ENCODE results near the gene SOX9.

Gene SOX9

DNA sequence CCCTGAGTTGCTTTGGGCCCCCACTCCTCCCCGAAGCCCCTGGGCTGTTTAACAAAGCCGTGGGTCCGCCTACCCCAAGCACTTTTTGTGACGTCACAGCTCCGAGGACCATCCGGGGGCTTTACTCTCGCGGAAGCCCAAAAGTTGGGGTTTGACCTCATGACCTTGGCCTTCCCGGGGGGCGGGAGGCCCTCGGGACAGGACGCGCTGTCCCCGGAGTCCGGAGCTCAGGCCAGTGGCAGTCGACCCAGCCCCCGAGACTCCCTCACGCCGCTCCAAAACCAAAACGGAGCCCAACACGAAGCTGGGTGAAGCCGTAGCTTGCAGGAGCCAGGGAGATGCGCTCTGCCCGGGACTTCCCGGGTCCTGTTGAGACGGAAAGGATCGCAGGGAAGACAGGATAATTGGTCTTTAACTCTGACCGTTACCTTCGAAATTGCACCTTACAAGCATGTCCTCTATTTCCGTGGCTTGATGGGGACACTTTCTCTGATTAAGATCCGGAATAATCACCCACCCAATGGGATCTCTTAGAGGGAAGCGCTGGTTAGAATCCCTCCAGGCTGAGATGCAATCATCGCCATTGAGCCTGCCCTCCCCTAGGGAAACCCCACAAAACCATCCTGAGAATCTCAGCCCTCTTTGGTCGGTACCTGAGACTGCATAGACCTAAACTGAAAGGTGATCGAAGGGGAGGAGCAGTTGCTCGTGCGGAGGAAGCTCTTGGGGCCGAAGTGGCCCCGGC is 4.9 kb upstream of the SOX9 start:
- TF ChIP-seq CTCF (IDR thresholded peaks at IDR 0.05; ENCODE audit: low read depth, low read length), result no peak
- H3K4me3 ChIP-seq (ENCODE audit: low read depth, low read length), result no peak overlapping the region
- no peak for DNase-seq (ENCODE audit: low read depth, low spot score)
- in situ Hi-C loops (cut with HindIII; ENCODE audit: low sequenced_read_pairs), result no loop called here

- TF ChIP-seq CTCF (IDR thresholded peaks at IDR 0.05; ENCODE audit: low read depth, low read length), result no peak
- in situ Hi-C loops (cut with HindIII; ENCODE audit: low sequenced_read_pairs), result no loop called here
- H3K4me3 ChIP-seq (ENCODE audit: low read depth, low read length), result peak overlapping the region; percentile 41
- DNase-seq (ENCODE audit: low read depth, low spot score), result peak; percentile 45
Measured at GRCh38 chr17:72116661-72117521, 3.9 kb upstream of the SOX9 start.

GRCh38 chr17:72117535-72118334 is 3.1 kb upstream of the SOX9 start:
- peak; percentile 30 for DNase-seq (ENCODE audit: low read depth, low spot score)
- H3K4me3 ChIP-seq (ENCODE audit: low read depth, low read length), result peak overlapping the region; percentile 41
- TF ChIP-seq CTCF (IDR thresholded peaks at IDR 0.05; ENCODE audit: low read depth, low read length), result no peak
- in situ Hi-C loops (cut with HindIII; ENCODE audit: low sequenced_read_pairs), result no loop called here

- DNase-seq (ENCODE audit: low read depth, low spot score), result peak; percentile 91
- TF ChIP-seq CTCF (IDR thresholded peaks at IDR 0.05; ENCODE audit: low read depth, low read length), result peak; percentile 83
- peak overlapping the region; percentile 41 for H3K4me3 ChIP-seq (ENCODE audit: low read depth, low read length)
- in situ Hi-C loops (cut with HindIII; ENCODE audit: low sequenced_read_pairs), result no loop called here
Measured at GRCh38 chr17:72118335-72119076, 2.3 kb upstream of the SOX9 start.

DNA sequence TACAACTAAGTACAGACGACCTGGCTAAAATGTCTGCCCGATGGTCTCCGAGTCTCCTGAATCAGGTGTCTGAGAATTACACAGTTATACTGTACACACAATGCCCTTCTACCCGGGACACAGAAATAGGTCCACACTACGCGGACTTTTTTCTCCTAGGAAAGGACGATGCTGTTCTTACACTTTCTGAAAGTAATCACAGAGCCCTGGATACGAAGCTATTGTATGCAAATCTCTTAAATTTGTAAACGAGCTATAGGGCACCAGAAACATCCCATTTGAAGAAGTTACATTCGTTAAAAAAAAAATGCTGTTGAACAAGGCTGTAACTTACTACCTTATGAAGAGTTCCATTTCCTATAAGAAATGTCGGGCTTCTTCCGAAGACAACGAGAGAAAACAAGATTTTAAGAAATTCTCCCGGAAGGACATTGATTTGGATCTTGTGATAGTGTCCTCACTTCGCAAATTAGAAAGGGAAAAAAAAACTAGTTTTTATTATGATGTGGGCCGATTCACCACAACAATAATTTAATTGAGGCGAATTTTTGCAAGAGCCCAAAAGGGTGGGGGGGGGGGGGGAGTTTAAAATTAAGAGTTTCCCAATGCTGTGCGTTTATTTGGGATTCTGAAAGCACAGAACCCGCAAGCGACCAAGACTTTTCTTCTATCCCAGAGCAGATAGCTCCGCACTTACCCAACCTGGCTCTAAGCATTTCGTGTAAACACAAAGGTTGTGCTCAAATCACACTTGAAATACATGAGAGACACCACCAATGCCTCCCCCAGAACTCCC is 1.5 kb upstream of the SOX9 start:
- peak overlapping the region; percentile 94 for H3K4me3 ChIP-seq (ENCODE audit: low read depth, low read length)
- DNase-seq (ENCODE audit: low read depth, low spot score), result peak; percentile 19
- TF ChIP-seq CTCF (IDR thresholded peaks at IDR 0.05; ENCODE audit: low read depth, low read length), result no peak
- in situ Hi-C loops (cut with HindIII; ENCODE audit: low sequenced_read_pairs), result no loop called here

All from astrocyte of the spinal cord (primary cell).